GM18870 (cell line): ENCODE results near the gene SH3D19.

Experiments
- ATAC-seq: cut with Tn5 transposase; IDR thresholded peaks from one replicate; pipeline ENCODE4 v1.9.1; 2021; ENCODE audit warnings: moderate library complexity; ENCODE audit not compliant: unreplicated experiment

The SH3D19 gene

GRCh38 chr4:151202381-151202780 is 123.0 kb downstream of the SH3D19 start:
- ATAC-seq = no peak

- ATAC-seq = no peak
These were observed 125.8 kb downstream of the SH3D19 start for GRCh38 chr4:151199319-151200190.

DNA sequence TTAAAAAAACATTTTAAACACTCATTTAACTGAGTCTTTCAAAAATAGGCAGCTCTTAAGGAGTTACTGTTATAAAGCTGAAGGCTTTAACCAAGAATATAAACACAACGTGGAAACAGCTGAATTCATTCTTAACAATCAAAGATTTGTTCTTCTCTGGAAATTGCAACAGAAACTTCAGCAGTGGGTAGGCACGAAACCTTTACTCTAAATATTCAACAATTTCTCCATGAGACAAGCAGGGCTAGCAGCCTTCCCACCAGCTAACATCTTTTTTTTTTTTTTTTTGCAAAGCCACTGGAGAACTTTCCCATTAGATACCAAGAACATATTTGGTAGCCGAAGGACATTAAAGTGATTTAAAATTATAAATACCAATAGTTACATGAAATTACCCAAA is 126.7 kb downstream of the SH3D19 start:
- no peak for ATAC-seq

GRCh38 chr4:151197247-151197646 is 128.2 kb downstream of the SH3D19 start:
- ATAC-seq = no peak

- no peak for ATAC-seq
These were observed 129.6 kb downstream of the SH3D19 start for GRCh38 chr4:151195801-151196200.

- ATAC-seq = no peak
These were observed 132.0 kb downstream of the SH3D19 start for GRCh38 chr4:151193414-151193813.

GRCh38 chr4:151192556-151193235 is 132.7 kb downstream of the SH3D19 start:
- no peak for ATAC-seq

DNA sequence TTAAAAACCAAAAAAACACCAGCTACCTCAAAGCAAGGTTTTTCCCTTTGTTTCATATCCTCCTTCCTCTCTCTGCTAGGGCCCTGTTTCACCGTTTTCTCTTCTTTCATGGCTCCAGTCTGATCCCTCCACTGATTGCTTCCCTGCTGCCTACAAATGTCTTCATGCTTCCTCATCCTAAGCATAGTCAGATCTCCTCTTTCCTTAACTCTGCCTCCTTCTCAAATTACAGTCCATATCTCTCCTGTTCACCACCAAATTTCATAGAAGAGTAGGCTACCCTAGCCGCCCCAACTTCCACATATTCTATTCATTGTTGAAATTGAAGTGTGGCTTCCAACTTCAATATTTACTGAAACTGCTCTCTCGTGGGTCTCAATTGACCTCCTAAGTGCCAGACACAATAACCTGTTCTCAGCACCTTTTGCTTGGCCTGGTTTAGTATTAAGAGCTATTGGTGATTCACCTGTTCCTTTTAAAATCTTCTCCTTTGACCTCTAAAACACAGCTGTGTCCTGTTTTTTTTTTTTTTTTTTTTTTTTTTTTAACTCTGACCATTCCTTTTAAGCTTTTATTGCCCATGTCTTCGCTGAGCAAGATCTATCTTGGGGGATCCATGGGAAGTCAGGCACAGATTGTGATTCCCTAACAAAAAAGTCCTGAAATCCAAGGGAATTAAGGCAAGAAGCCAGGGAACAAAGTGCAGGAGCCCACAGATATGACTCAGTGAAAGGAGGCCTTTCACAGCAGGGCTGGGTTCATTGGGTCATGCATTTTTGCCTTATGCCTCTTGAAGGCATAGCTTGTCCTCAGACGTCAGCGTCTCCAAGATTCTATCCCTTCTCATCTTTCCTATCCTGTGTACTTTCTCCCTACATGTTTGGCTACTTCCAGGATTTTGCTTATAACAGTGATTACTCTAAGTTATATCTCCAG is 140.6 kb downstream of the SH3D19 start:
- ATAC-seq = no peak

DNA sequence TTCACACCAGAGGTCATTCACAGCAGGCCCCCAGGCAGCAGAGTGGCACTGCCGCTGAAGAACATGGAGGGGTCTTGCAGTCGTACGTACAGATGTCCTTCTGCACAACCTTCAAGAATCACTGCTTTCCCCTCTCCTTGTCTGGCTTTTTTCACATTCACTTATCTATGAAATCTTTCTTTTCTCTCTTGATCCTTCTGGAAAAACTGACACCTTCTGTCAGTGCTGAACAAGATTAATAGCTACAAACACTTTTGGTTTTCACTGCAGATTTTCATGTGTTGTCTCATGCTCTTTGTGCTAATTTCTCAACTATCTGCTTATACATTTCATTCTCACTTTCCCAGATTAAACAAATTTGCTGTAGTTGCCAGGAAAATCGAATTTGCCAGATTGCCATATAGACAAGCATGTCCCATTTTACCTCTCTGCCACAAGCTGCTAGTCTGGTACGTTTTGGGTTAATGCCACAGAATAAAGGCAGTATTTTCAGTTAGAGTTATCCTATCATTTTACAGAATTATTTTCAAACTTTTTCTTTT is 142.9 kb downstream of the SH3D19 start:
- no peak for ATAC-seq

DNA sequence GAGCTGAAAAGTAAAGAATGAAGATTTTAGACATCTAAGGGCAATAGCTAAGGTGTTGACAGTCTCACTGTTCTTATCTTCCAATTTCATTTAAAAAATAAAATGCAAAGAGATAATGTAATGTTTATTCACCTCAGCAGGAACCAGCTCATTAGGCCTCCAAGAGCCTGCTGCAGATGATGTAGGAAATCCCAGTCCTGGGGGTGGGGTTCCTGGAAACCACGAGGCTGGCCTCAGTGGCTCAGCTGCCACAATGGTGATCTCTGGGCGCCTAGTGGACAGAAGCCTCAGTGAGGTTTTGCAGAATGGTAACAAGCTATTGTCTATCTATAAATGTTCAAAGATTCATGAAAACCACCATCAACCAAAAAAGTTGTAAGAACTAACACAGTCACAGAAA is 148.7 kb downstream of the SH3D19 start:
- no peak for ATAC-seq

GRCh38 chr4:151175754-151176631 is 149.4 kb downstream of the SH3D19 start:
- ATAC-seq = no peak

DNA sequence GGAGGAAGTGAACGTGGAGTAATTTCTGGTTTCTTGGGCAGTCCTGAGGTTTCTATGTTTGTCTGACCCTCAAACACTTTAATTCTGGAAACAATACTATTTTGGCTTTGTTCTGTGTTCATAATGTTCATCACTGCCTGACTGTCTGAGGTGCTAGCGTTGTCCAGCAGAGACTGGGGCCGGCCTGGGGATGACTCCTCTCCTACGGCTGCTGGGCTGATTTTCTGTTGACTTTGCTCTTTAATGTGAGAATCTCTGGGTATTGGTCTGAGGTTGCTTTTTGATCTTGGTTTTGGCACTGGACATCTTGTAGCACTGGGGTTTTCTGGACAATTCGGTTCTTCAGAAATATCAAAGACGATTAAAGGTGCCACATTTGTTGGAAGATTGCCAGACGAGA is 150.2 kb downstream of the SH3D19 start:
- no peak for ATAC-seq

DNA sequence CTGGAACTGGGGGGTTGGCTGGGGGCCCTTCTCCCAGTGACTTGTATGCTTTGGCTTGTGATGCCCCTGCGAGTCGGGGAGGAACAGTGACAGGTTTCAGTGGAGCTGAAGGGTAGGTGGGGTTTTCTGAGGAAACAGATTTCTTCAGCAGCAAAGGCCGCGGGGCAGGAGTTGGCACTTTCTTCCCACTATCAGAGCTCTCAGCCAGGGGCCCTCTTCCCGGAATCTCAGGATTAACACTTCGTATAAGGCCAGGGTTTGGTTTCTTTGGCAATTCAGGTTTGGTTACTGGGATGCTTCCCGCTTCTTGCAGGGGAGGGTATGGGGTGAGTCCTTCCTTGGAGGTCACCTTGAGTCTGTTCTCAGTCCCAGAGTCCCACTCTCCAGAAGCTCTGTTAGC is 150.6 kb downstream of the SH3D19 start:
- ATAC-seq = no peak

DNA sequence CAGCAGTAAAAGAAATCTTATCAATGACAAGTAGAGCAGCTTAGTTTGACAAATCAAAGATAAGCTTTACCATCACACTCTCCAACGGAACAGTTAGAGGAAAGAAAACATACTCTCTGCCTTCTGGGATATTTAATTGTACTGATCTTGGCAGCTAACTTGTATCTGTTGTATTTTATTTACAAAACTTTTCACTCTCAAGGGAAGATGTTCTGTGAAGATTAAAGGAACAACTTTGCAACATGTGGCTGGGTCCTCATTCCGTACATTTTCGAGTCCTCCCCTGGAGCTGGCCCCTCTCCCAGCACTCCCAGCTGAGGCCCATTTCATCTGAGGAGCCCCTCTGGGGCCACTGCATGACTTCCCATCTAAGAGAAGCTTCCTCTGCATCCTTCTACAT is 151.5 kb downstream of the SH3D19 start:
- no peak for ATAC-seq

- no peak for ATAC-seq
These were observed 155.5 kb downstream of the SH3D19 start for GRCh38 chr4:151169900-151170299.

- no peak for ATAC-seq
These were observed 156.2 kb downstream of the SH3D19 start for GRCh38 chr4:151169223-151169622.

GRCh38 chr4:151167561-151167960 is 157.8 kb downstream of the SH3D19 start:
- ATAC-seq = no peak

DNA sequence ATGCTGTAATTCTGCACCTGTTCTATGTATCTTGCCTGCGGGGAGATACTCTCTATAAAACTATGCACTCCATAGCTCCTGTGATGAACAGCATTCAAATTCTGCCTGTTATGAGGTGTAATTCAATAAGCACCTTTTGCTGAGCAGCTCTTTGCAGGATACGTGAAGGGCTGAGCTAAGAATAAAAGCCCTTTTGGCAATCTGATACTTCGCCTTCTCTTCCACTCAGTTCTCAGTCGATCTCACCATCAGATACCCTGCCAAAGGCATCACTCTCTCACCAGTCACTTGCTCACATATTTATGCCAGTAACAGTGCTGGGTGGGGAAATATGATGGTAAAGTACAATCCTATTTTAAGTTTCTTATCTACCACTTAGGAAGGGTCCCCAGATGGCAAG is 158.8 kb downstream of the SH3D19 start:
- no peak for ATAC-seq

- ATAC-seq = no peak
These were observed 160.0 kb downstream of the SH3D19 start for GRCh38 chr4:151165205-151166000.
